Activated CD8-positive, alpha-beta memory T cell treated with anti-CD3 and anti-CD28 coated beads, Interleukin-2, amount 10 ng/mL, durations not matched to agents 7 days and 5 days (primary cell): ENCODE results near the gene HPRT1. TPM values are rescaled to one million over a fixed set of nuclear protein-coding genes. Genes with fewer than 3 reads are reported as not detected.

Experiments
- ATAC-seq: fragments of 150-1000 bp; cut with Tn5 transposase; one replicate; pipeline ENCODE4 v1.10.0; 2021; ENCODE audit warnings: moderate library complexity
- CTCF ChIA-PET: fragments of 350-600 bp; sonication (Branson Sonifier 250); formaldehyde crosslinking; loops from one replicate; lab custom pipeline; 2021; ENCODE audit warnings: antibody characterized with exemption; lab: Charles Lee
- DNase-seq: peaks from one replicate; pipeline ENCODE4 v3.0.0-alpha.2; 2020
- H3K27ac Mint-ChIP-seq: one replicate; pipeline ENCODE4 v1.8.0; 2021; ENCODE audit warnings: mild to moderate bottlenecking, mixed read lengths
- H3K27me3 Mint-ChIP-seq: one replicate; pipeline ENCODE4 v1.8.0; 2021; ENCODE audit warnings: mixed read lengths
- H3K36me3 Mint-ChIP-seq: one replicate; pipeline ENCODE4 v1.8.0; 2021; ENCODE audit warnings: mild to moderate bottlenecking, mixed read lengths
- H3K4me1 Mint-ChIP-seq: one replicate; pipeline ENCODE4 v1.8.0; 2021; ENCODE audit warnings: mixed read lengths
- H3K4me3 Mint-ChIP-seq: one replicate; pipeline ENCODE4 v1.8.0; 2021; ENCODE audit warnings: mild to moderate bottlenecking, moderate library complexity, mixed read lengths
- H3K9me3 Mint-ChIP-seq: one replicate; pipeline ENCODE4 v1.8.0; 2022; ENCODE audit warnings: low read depth, mixed read lengths
- total RNA-seq, 2 experiments: library from RNA; stranded (reverse); gene quantifications; one replicate each; pipeline ENCODE4 v1.2.3, GENCODE V29; 2021

HPRT1 gene
- total RNA-seq, 2 experiments from 2014 or later, result 81.4 to 86.5 TPM

DNA sequence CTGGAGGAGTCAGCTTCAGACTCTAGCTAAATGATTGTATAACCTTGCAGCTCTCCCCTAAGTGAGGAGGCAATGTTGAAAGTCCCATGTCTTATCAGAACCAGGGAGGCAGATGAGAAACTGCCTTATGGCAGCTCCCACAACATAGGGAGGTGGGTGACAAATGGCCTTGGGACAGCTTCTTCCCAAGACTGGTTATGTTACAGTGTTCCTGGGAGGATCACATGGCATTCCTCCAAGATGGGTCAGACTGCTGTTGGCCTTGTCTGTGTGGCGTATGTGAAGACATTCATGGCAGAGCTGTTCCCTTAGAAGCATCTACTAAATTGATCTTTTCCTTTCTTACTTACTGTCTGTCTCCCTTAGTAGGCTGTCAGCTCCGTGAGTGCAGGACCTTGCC, 42.0 kb downstream of the HPRT1 start:
- H3K9me3 Mint-ChIP-seq, result no peaks in the 10 kb centered on the region
- no peak overlapping the region for H3K4me3 Mint-ChIP-seq
- CTCF ChIA-PET, result interaction anchor here (1.7 kb wide), 1 partner anchor 19 kb away, joined by 3 read pairs; no protein-coding TSS in a partner anchor
- no peaks in the 10 kb centered on the region for H3K4me1 Mint-ChIP-seq
- no peak overlapping the region for H3K27ac Mint-ChIP-seq
- H3K36me3 Mint-ChIP-seq, result peaks cover 17% of the 10 kb centered on the region
- DNase-seq (no peak), ATAC-seq (no peak)
- H3K27me3 Mint-ChIP-seq, result no peaks in the 10 kb centered on the region

DNA sequence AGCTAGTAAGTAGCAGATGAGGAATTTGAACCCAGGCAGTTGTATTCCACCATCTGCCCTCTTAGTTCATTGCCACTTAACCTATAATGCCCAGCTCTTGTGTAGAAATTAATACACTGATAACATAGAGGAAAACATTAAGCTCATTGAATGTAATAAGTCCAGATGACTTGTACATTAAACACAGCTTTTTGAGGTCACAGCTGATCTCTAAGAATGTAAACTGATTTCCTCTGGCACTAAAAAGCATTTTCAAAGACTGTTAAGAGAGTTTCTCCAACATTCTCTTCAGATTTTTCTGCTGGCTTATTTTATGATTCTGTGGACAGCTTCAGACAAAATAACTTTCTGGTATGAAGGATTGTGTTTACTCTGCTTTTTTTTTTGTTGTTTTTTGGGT, 42.7 kb downstream of the HPRT1 start:
- Mint-ChIP-seq H3K4me3 (no peak overlapping the region), H3K27ac (no peak overlapping the region), H3K36me3 (peaks cover 17% of the 10 kb centered on the region), H3K4me1 (no peaks in the 10 kb centered on the region), H3K27me3 (no peaks in the 10 kb centered on the region), H3K9me3 (no peaks in the 10 kb centered on the region)
- CTCF ChIA-PET, result interaction anchor here (1.7 kb wide), 1 partner anchor 19 kb away, joined by 3 read pairs; no protein-coding TSS in a partner anchor
- DNase-seq (no peak), ATAC-seq (no peak)

- Mint-ChIP-seq H3K27ac (no peak overlapping the region), H3K4me1 (no peaks in the 10 kb centered on the region), H3K36me3 (peaks cover 7% of the 10 kb centered on the region), H3K9me3 (no peaks in the 10 kb centered on the region), H3K4me3 (no peak overlapping the region), H3K27me3 (no peaks in the 10 kb centered on the region)
- ATAC-seq, result no peak
- no peak for DNase-seq
- CTCF ChIA-PET, result interaction anchor here (1.1 kb wide), 1 partner anchor 10 kb away, joined by 4 read pairs; no protein-coding TSS in a partner anchor
Measured at GRCh38 chrX:134512566-134512965, 52.6 kb downstream of the HPRT1 start.

GRCh38 chrX:134513091-134513490, 53.1 kb downstream of the HPRT1 start:
- Mint-ChIP-seq H3K4me1 (no peaks in the 10 kb centered on the region), H3K27me3 (no peaks in the 10 kb centered on the region), H3K4me3 (no peak overlapping the region), H3K9me3 (no peaks in the 10 kb centered on the region), H3K36me3 (peaks cover 7% of the 10 kb centered on the region), H3K27ac (no peak overlapping the region)
- ATAC-seq (no peak), DNase-seq (no peak)
- CTCF ChIA-PET, result interaction anchor here (1.1 kb wide), 1 partner anchor 10 kb away, joined by 4 read pairs; no protein-coding TSS in a partner anchor

DNA sequence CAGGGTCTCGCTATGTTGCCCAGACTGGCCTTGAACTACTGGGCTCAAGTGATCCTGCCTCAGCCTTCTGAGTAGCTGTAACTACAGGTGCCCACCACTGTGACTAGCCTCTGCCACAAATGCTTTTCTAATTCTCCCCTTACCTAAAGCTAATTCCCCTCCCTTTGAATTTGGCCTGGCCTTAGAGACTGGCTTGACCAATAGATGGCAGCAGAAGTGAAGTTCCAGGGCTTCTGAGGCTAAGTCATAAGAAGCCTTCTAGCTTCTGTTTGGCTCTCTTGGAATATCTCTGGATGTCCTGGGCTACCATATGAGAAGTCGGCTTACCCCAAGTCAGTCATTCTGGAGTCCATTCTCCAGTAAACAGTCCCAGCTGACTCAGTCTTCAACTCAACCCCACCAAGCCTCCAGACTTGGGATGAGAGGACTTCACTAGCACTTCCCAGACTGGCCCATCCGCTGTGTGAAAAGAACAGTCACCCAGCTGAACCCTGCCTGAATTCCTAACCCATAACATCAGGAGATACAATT, 61.0 kb downstream of the HPRT1 start:
- peaks cover 7% of the 10 kb centered on the region for H3K4me1 Mint-ChIP-seq
- H3K36me3 Mint-ChIP-seq, result no peaks in the 10 kb centered on the region
- CTCF ChIA-PET, result interaction anchor here (0.6 to 2.3 kb wide), 7 partner anchors 31 to 262 kb away, joined by 3 to 11 read pairs (median 3); no protein-coding TSS in a partner anchor
- ATAC-seq, result no peak
- H3K4me3 Mint-ChIP-seq, result no peak overlapping the region
- H3K27ac Mint-ChIP-seq, result no peak overlapping the region
- no peaks in the 10 kb centered on the region for H3K27me3 Mint-ChIP-seq
- DNase-seq, result no peak
- H3K9me3 Mint-ChIP-seq, result no peaks in the 10 kb centered on the region

DNA sequence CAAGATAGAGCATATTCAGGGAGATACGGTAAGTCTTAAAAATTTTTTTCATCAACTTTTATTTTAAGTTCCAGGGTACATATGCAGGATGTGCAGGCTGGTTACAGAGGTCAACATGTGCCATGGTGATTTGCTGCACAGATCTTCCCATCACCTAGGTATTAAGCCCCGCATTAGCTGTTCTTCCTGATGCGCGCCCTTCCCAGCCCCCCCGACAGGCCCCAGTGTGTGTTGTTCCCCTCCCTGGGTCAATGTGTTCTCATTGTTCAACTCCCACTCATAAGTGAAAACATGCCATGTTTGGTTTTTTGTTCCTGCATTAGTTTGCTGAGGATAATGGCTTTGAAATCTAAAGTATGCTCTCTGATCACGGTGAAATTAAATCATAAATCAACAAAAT, 64.2 kb downstream of the HPRT1 start:
- Mint-ChIP-seq H3K27ac (no peak overlapping the region), H3K9me3 (no peaks in the 10 kb centered on the region), H3K4me3 (no peak overlapping the region), H3K36me3 (no peaks in the 10 kb centered on the region), H3K27me3 (no peaks in the 10 kb centered on the region), H3K4me1 (peaks cover 9% of the 10 kb centered on the region)
- CTCF ChIA-PET, result no interaction called here
- ATAC-seq (no peak), DNase-seq (no peak)

- Mint-ChIP-seq H3K9me3 (no peaks in the 10 kb centered on the region), H3K4me3 (no peak overlapping the region), H3K27ac (no peak overlapping the region), H3K27me3 (no peaks in the 10 kb centered on the region), H3K36me3 (no peaks in the 10 kb centered on the region), H3K4me1 (peaks cover 11% of the 10 kb centered on the region)
- ATAC-seq (no peak), DNase-seq (no peak)
- CTCF ChIA-PET, result no interaction called here
Measured at GRCh38 chrX:134525086-134525792, 65.3 kb downstream of the HPRT1 start.

GRCh38 chrX:134526399-134526798, 66.4 kb downstream of the HPRT1 start:
- CTCF ChIA-PET, result interaction anchor here (0.5 kb wide), 1 partner anchor 236 kb away, joined by 4 read pairs; no protein-coding TSS in a partner anchor
- Mint-ChIP-seq H3K9me3 (no peaks in the 10 kb centered on the region), H3K36me3 (no peaks in the 10 kb centered on the region), H3K27ac (no peak overlapping the region), H3K4me3 (no peak overlapping the region), H3K4me1 (peaks cover 11% of the 10 kb centered on the region), H3K27me3 (no peaks in the 10 kb centered on the region)
- ATAC-seq (no peak), DNase-seq (no peak)

DNA sequence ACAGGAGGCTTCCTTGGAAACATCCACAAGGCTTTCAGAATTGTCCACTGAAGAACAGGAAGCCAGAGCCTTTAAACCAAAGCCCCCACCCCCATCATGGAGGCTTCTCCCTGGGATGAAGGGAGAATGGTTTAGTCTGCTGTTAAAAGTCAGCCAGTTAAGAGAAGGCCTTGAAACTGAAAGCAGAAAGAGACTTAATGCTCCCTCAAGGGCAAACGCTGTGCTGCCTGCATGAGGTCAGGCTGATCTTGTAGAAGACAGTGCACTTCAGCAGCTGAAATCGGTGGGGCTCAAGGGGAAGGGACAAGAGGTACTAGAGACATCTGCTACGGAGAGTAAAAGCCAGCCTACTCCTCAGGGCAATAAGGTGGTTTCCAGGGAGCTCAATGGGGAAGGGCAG, 69.0 kb downstream of the HPRT1 start:
- Mint-ChIP-seq H3K4me1 (peaks cover 4% of the 10 kb centered on the region), H3K4me3 (no peak overlapping the region), H3K9me3 (no peaks in the 10 kb centered on the region), H3K27ac (no peak overlapping the region), H3K36me3 (no peaks in the 10 kb centered on the region), H3K27me3 (no peaks in the 10 kb centered on the region)
- ATAC-seq (no peak), DNase-seq (no peak)
- CTCF ChIA-PET, result no interaction called here

DNA sequence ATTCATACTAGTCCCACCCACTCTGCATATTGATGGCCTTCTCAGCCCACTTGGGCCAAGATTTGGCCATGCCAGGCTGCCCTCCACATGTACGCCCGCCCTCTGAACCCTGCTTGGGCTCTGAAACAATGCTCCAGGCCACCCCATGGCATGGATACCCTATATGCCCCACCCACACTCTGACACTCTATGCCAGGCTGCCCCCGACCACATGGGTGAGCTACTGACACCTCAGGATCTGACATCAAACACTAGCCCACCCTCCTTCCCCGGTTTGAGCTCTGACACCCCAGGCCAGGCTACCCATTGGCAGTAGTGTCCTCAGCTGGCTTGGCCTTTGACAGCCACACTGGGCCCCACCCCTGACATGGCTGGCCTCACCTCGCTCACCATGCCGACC, 69.5 kb downstream of the HPRT1 start:
- Mint-ChIP-seq H3K9me3 (no peaks in the 10 kb centered on the region), H3K27me3 (no peaks in the 10 kb centered on the region), H3K27ac (no peak overlapping the region), H3K4me3 (no peak overlapping the region), H3K36me3 (no peaks in the 10 kb centered on the region), H3K4me1 (peaks cover 4% of the 10 kb centered on the region)
- ATAC-seq (no peak), DNase-seq (no peak)
- CTCF ChIA-PET, result no interaction called here

DNA sequence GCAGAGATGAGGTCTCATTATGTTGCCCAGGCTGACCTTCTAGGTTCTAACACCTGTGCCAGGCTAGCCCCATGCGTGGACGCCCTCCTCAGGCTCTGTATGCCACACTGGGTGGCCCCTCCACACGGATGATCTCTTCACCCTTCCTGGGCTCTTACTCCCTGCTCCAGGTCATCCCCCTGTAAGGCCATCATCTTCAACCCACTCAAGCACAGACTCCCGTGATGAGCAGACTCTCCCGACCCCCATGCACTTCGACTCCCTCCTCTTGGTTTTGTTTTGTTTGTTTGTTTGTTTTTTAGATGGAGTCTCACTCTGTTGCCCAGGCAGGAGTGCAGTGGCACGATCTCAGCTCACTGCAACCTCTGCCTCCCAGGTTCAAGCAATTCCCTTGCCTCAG, 70.9 kb downstream of the HPRT1 start:
- H3K27me3 Mint-ChIP-seq, result no peaks in the 10 kb centered on the region
- CTCF ChIA-PET, result no interaction called here
- no peak overlapping the region for H3K4me3 Mint-ChIP-seq
- DNase-seq, result no peak
- peaks cover 4% of the 10 kb centered on the region for H3K4me1 Mint-ChIP-seq
- no peak overlapping the region for H3K27ac Mint-ChIP-seq
- ATAC-seq, result no peak
- no peaks in the 10 kb centered on the region for H3K36me3 Mint-ChIP-seq
- H3K9me3 Mint-ChIP-seq, result no peaks in the 10 kb centered on the region

DNA sequence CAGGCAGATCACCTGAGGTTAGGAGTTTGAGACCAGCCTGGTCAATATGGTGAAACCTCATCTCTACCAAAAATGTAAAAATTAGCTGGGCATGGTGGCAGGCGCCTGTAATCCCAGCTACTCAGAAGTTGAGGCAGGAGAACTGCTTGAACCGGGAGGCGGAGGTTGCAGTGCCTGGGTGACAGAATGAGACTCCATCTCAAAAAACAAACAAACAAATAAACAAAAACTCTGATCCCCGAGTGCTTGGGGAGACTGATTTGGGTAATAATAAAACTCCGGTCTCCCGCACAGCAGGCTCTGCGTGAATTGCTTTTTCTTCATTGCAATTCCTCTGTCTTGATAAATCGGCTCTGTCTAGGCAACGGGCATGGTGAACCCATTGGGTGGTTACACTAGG, 73.4 kb downstream of the HPRT1 start:
- H3K36me3 Mint-ChIP-seq, result no peaks in the 10 kb centered on the region
- DNase-seq, result no peak
- no peaks in the 10 kb centered on the region for H3K9me3 Mint-ChIP-seq
- H3K27ac Mint-ChIP-seq, result no peak overlapping the region
- no peak for ATAC-seq
- CTCF ChIA-PET, result no interaction called here
- H3K4me1 Mint-ChIP-seq, result peaks cover 4% of the 10 kb centered on the region
- H3K4me3 Mint-ChIP-seq, result no peak overlapping the region
- H3K27me3 Mint-ChIP-seq, result no peaks in the 10 kb centered on the region

GRCh38 chrX:134533952-134534351, 74.0 kb downstream of the HPRT1 start:
- Mint-ChIP-seq H3K27me3 (no peaks in the 10 kb centered on the region), H3K27ac (no peak overlapping the region), H3K4me3 (no peak overlapping the region), H3K9me3 (no peaks in the 10 kb centered on the region), H3K36me3 (no peaks in the 10 kb centered on the region), H3K4me1 (peaks cover 4% of the 10 kb centered on the region)
- ATAC-seq (no peak), DNase-seq (no peak)
- CTCF ChIA-PET, result no interaction called here
